ENCODE measurements around the gene LHFPL2.
"Not testable (repeated sequence)": the region's sequence is repeated elsewhere in the genome, so short reads cannot be mapped to it uniquely, and the experiment has no call there.

LHFPL2 gene

DNA sequence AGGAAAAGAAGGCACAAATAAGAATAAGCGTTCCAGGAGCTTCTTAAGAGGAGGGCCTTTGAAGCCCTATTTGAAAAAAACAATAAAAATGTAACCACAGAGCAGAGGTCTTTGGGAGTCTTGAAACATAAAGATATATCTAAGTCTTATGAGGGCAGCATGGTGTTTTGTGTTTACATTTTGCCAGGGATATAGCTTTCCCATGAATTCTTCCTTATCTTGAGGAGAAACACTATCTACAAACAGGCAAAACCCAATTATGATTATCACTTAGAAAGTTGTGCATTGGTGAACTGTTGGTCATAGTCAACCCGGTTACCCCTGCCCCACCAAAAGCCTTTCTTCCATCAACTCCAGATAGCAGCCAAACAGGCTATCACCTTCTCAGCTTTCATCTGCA, 23.6 kb upstream of the LHFPL2 start:
- H3K9me3 Mint-ChIP-seq = no peaks in the 10 kb centered on the region
- no peaks in the 10 kb centered on the region for H3K4me1 Mint-ChIP-seq (ENCODE audit: low read depth)
- no peaks in the 10 kb centered on the region for H3K36me3 Mint-ChIP-seq (ENCODE audit: low read depth)
- no peak overlapping the region for H3K27ac Mint-ChIP-seq
- peaks cover 8% of the 10 kb centered on the region for H3K27me3 Mint-ChIP-seq (ENCODE audit: low read depth)
- no peak overlapping the region for H3K4me3 Mint-ChIP-seq

DNA sequence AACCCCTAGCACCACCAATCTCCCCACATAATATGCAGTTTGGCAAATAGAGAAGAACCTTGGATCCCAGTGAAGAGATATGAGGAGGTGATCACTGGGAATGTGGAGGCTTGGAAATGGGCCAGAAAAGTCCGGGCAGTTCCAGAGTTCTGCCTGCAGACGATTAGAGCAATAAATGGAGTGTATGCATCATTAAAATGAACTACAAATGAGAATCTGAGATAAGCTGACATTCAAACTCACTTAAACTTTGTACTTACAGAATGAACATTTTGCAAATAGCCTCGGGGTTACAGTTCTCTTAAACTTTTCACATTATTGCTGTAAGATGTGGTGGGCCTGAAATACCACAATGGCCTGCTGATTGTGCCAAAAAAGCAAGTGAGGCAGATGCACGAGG, 23.0 kb upstream of the LHFPL2 start:
- Mint-ChIP-seq H3K4me3 (no peak overlapping the region), H3K27me3 (ENCODE audit: low read depth) (peaks cover 8% of the 10 kb centered on the region), H3K9me3 (no peaks in the 10 kb centered on the region), H3K4me1 (ENCODE audit: low read depth) (no peaks in the 10 kb centered on the region), H3K27ac (no peak overlapping the region), H3K36me3 (ENCODE audit: low read depth) (no peaks in the 10 kb centered on the region)

DNA sequence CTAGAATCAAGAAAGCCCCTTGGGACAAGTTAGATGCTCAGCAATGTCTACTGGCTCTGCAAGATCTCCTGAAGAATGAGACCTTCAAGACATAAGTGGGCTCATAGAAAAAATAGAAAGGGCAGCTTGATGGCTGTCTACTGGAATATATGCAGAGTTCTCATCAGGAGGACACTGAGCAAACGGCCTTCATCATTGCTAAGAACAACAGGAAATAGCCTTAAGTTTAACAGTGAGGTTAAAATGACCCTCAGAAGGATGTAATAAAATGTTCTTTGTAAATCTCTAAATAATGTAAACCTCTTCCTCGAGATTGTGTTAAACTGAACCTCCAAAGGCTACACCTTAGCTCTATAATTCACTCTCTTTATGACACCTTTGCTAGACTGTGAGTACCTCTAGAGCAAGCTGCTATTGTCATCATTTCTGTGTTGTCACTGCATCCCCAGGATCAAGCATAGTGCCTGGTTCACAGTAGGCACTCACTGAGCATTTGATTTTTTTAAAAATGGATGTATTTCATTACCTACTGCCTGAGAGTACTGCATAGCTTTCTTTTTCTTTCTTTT, 22.2 kb upstream of the LHFPL2 start:
- Mint-ChIP-seq H3K4me3 (no peak overlapping the region), H3K4me1 (ENCODE audit: low read depth) (no peaks in the 10 kb centered on the region), H3K9me3 (no peaks in the 10 kb centered on the region), H3K36me3 (ENCODE audit: low read depth) (no peaks in the 10 kb centered on the region), H3K27ac (no peak overlapping the region), H3K27me3 (ENCODE audit: low read depth) (peaks cover 8% of the 10 kb centered on the region)

DNA sequence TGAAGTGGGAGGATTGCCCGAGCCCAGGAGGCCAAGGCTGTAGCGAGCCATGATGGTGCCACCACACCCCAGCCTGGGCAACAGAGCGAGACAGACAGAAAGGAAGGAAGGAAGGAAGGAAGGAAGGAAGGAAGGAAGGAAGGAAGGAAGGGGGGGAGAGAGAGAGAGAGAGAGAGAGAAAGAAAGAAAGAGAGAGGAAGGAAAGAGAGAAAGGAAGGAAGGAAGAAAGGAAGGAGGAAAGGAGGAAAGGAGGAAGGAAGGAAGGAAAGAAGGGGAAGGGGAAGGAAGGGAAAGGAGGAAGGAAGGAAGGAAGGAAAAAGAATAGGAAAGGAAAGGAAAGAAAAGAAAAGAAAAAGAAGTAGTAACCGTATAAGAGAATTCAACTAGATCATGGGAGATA, 20.8 kb upstream of the LHFPL2 start:
- no peak overlapping the region for H3K27ac Mint-ChIP-seq
- H3K4me1 Mint-ChIP-seq (ENCODE audit: low read depth) = no peaks in the 10 kb centered on the region
- H3K27me3 Mint-ChIP-seq (ENCODE audit: low read depth) = peaks cover 8% of the 10 kb centered on the region
- no peak overlapping the region for H3K4me3 Mint-ChIP-seq
- H3K9me3 Mint-ChIP-seq = no peaks in the 10 kb centered on the region
- no peaks in the 10 kb centered on the region for H3K36me3 Mint-ChIP-seq (ENCODE audit: low read depth)

DNA sequence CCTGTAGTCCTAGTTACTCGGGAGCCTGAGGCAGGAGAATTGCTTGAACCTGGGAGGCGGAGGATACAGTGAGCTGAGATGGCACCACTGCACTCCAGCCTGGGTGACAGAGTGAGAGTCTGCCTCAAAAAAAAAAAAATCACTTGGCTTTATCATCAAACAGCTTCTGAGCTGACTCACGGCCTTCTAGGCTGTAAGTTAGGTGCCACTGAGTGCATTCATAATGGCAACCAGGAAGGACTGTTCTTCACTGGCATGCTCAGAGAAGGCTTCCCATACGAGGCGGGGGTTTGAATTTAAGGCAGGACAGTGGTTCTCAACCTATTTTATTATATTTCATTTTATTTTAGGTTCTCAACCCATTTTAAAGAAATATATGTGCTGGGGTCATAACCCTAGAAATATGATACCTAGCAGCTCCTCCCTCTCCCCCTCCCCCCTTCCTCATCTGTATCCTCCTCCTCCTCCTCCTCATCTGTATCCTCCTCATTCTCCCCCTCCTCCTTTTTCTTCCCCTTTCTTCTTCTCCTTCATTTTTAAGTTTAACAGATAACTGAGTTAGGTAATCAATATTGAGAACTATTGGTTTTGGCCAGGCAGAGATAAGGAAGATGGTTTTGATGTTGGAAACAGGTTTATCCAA, 19.0 kb upstream of the LHFPL2 start:
- Mint-ChIP-seq H3K4me3 (no peak overlapping the region), H3K36me3 (ENCODE audit: low read depth) (no peaks in the 10 kb centered on the region), H3K9me3 (no peaks in the 10 kb centered on the region), H3K4me1 (ENCODE audit: low read depth) (no peaks in the 10 kb centered on the region), H3K27me3 (ENCODE audit: low read depth) (peaks cover 4% of the 10 kb centered on the region), H3K27ac (no peak overlapping the region)

DNA sequence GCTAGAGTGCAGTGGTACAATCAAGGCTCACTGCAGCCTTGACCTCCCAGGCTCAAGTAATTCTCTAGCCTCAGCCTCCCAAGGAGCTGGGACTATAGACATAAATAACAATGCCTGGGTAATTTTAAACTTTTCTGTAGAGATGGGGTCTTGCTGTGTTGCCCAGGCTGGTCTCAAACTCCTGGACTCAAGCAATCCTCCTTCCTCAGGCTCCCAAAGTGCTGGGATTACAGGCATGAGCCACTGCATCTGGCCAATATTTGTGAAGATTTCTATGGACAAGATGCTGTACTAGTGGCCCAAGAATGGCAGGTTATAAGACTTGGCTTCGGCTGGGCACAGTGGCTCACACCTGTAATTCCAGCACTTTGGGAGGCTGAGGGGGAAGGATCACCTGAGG, 18.4 kb upstream of the LHFPL2 start:
- not testable (repeated sequence) for H3K27me3 Mint-ChIP-seq (ENCODE audit: low read depth); H3K27ac Mint-ChIP-seq; H3K4me1 Mint-ChIP-seq (ENCODE audit: low read depth); H3K9me3 Mint-ChIP-seq; H3K4me3 Mint-ChIP-seq; H3K36me3 Mint-ChIP-seq (ENCODE audit: low read depth)

DNA sequence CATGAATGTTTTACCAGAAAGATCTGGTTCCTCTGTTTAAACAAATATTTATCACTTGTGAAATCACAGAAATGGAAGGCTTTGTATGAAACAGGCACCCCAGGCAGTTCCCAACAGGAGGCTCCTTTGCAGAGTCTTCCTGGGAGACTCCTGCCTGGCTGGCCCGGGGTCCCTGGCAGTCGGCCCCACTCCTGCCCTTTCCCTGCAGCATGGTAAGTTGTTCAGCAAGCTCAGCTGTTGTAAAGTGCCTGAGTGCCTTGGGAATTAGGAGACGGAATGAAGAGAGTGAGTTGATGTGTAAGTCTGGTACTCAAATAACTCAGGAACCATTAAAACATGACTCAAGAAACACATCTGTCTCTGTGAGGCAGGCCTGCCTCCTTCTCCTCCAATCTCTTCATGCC, 17.5 kb upstream of the LHFPL2 start:
- Mint-ChIP-seq H3K27me3 (ENCODE audit: low read depth) (no peaks in the 10 kb centered on the region), H3K36me3 (ENCODE audit: low read depth) (no peaks in the 10 kb centered on the region), H3K4me3 (no peak overlapping the region), H3K27ac (no peak overlapping the region), H3K4me1 (ENCODE audit: low read depth) (no peaks in the 10 kb centered on the region), H3K9me3 (no peaks in the 10 kb centered on the region)

DNA sequence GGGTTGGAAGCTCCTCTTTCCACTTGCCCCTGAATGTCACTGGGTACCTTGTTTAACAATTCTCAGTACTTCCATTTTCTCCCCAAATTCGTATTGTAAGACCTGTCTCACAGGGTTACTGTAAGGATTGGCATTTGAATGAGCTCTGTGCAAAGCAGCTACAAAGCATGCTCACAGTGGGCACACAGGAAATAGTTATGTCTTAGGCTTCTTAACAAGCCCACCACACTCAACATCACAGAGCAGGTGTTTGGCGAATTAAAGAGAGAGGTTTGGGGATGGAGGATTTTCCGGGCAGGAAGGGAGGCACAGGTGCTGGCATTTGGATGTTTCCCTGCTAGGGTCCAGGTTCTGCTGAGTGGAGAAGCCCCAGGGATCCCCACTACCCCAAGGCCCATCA, 17.0 kb upstream of the LHFPL2 start:
- no peak overlapping the region for H3K27ac Mint-ChIP-seq
- H3K4me1 Mint-ChIP-seq (ENCODE audit: low read depth) = no peaks in the 10 kb centered on the region
- H3K27me3 Mint-ChIP-seq (ENCODE audit: low read depth) = peaks cover 4% of the 10 kb centered on the region
- no peaks in the 10 kb centered on the region for H3K9me3 Mint-ChIP-seq
- no peak overlapping the region for H3K4me3 Mint-ChIP-seq
- no peaks in the 10 kb centered on the region for H3K36me3 Mint-ChIP-seq (ENCODE audit: low read depth)

DNA sequence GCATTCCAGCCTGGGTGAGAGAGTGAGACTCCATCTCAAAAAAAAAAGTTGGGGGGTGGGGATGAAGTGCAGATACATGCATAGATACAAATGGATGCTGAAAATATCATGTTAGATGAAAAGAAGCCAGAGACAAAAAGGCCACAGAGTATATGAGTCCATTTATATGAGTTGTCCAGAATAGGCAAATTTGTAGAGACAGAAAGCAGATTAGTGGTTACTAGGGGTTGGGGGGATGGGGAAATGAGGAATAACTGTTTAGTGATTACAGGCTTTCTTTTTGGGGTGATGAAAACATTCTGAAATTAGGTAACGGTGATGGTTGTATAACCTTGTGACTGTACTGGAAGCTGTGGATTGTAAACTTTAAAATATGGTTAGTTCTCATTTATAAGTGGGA, 13.8 kb upstream of the LHFPL2 start:
- Mint-ChIP-seq H3K4me3 (no peak overlapping the region), H3K4me1 (ENCODE audit: low read depth) (no peaks in the 10 kb centered on the region), H3K36me3 (ENCODE audit: low read depth) (no peaks in the 10 kb centered on the region), H3K27me3 (ENCODE audit: low read depth) (peaks cover 23% of the 10 kb centered on the region), H3K27ac (no peak overlapping the region), H3K9me3 (no peaks in the 10 kb centered on the region)

DNA sequence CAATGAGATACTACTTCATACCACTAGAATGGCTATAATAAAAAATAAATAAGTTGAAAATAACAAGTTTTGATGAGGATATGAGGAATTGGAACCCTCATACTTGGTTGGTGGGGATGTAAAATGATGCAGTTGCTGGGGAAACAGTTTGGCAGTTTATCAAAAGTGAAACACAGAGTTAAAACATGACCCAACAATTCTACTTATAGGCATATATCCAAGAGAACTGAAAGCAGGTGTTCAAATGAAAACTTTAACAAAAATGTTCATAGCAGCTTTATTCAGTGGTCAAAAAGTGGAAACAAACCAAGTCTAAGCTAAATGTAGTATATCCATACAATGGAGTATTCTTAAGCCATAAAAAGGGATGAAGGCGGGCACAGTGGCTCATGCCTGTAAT, 13.1 kb upstream of the LHFPL2 start:
- no peak overlapping the region for H3K27ac Mint-ChIP-seq
- peaks cover 29% of the 10 kb centered on the region for H3K27me3 Mint-ChIP-seq (ENCODE audit: low read depth)
- H3K4me1 Mint-ChIP-seq (ENCODE audit: low read depth) = no peaks in the 10 kb centered on the region
- no peaks in the 10 kb centered on the region for H3K36me3 Mint-ChIP-seq (ENCODE audit: low read depth)
- no peaks in the 10 kb centered on the region for H3K9me3 Mint-ChIP-seq
- no peak overlapping the region for H3K4me3 Mint-ChIP-seq

DNA sequence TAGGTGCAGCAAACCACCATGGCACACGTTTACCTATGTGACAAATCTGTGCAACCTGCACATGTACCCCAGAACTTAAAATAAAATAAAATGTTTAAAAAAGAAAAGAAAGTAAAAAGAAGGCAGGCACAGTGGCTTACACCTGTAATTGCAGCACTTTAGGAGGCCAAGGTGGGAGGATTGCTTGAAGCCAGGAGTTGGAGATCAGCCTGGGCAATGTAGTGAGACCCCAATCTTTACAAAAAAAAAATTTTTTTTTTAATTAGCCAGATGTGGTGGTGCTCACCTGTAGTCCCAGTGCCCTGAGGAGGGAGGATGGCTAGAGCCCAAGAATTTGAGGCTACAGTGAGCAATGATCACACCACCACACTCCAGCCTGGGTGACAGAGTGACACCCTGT, 12.5 kb upstream of the LHFPL2 start:
- Mint-ChIP-seq H3K27me3 (ENCODE audit: low read depth) (peaks cover 35% of the 10 kb centered on the region), H3K9me3 (no peaks in the 10 kb centered on the region), H3K27ac (no peak overlapping the region), H3K4me3 (no peak overlapping the region), H3K36me3 (ENCODE audit: low read depth) (no peaks in the 10 kb centered on the region), H3K4me1 (ENCODE audit: low read depth) (no peaks in the 10 kb centered on the region)

DNA sequence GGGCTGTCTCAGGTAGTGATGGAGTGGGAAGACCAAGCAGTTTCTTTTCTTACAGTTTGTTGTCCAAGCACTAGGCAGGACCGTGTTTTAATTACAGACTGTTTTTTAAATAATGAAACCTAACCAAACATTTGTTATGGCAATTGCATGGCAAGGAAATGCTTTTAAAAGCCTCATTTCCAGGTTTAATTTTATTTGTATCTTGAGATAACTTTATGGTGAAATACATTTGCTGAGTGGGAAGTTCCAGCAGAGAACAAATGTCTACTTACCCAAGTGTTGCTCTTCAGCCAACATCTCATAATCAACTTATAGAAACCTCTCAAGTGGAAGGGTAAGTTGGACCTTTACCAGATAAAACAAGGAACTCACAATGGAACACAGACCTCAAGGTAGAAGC, 11.8 kb upstream of the LHFPL2 start:
- H3K9me3 Mint-ChIP-seq = no peaks in the 10 kb centered on the region
- peaks cover 35% of the 10 kb centered on the region for H3K27me3 Mint-ChIP-seq (ENCODE audit: low read depth)
- no peak overlapping the region for H3K4me3 Mint-ChIP-seq
- H3K4me1 Mint-ChIP-seq (ENCODE audit: low read depth) = no peaks in the 10 kb centered on the region
- no peaks in the 10 kb centered on the region for H3K36me3 Mint-ChIP-seq (ENCODE audit: low read depth)
- H3K27ac Mint-ChIP-seq = no peak overlapping the region

DNA sequence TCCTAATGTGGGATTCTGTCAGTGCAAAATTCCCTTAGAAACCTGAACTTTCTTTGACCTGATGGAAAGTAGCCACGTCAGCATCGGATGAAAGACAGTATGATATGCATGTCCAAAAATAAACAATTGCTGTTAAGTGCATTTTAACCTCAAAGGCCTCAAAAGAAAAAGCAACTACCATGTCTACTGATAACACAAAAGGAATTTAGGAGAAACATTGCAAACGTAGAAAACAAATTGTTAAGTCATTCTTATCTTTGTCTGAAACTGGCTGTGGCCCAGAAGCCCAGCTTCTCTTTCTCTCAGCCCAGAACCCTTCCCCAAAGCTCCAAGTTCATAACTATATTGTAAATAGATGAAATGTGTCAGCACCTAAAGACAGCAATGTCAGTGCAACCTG, 11.1 kb upstream of the LHFPL2 start:
- Mint-ChIP-seq H3K4me1 (ENCODE audit: low read depth) (no peaks in the 10 kb centered on the region), H3K27me3 (ENCODE audit: low read depth) (peaks cover 35% of the 10 kb centered on the region), H3K27ac (no peak overlapping the region), H3K4me3 (no peak overlapping the region), H3K9me3 (no peaks in the 10 kb centered on the region), H3K36me3 (ENCODE audit: low read depth) (no peaks in the 10 kb centered on the region)

DNA sequence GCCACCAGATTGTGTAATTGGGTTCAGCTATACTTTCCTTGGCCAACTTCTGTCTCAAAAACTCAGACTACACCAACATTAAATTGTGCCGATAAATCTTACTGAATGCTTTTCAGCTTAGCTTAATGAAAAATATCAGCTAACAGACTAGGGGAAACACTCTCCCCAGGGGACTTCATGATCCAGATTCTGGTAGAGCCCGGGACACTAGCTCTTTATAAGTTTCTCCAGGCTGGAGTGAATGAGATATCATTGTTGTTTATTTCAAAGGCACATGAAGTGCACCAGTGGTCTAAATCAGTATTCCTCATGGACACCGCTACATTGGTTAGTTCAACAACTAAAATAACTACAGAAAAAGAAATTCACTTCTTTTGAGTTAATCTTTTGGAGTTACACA, 10.5 kb upstream of the LHFPL2 start:
- Mint-ChIP-seq H3K4me1 (ENCODE audit: low read depth) (no peaks in the 10 kb centered on the region), H3K9me3 (no peaks in the 10 kb centered on the region)

DNA sequence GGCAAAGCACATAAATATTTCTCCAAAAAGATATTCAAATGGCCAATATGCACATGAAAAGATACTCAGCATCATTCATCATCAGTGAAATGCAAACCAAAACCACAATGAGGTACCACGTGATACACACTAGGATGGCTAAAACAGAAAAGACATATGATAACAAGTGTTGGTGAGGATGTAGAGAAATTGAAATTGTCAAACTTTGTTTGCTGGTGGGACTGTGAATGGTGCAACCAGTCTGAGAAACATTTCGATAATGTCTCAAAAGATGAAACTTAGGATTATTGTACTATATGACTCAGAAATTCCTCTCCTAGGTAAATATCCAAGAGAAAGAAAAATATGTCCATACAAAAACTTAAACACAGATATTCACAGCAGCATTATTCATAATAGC, 8.6 kb upstream of the LHFPL2 start:
- H3K36me3 Mint-ChIP-seq (ENCODE audit: low read depth) = no peaks in the 10 kb centered on the region
- H3K27me3 Mint-ChIP-seq (ENCODE audit: low read depth) = peaks cover 47% of the 10 kb centered on the region
- H3K4me3 Mint-ChIP-seq = no peak overlapping the region
- no peaks in the 10 kb centered on the region for H3K9me3 Mint-ChIP-seq
- no peak overlapping the region for H3K27ac Mint-ChIP-seq
- H3K4me1 Mint-ChIP-seq (ENCODE audit: low read depth) = no peaks in the 10 kb centered on the region

More for the DNA sequence above, 10.5 kb upstream of the LHFPL2 start:
- peaks cover 39% of the 10 kb centered on the region for H3K27me3 Mint-ChIP-seq (ENCODE audit: low read depth)
- no peak overlapping the region for H3K27ac Mint-ChIP-seq
- no peak overlapping the region for H3K4me3 Mint-ChIP-seq
- H3K36me3 Mint-ChIP-seq (ENCODE audit: low read depth) = no peaks in the 10 kb centered on the region

All from T-helper 1 cell treated with Interleukin-12 subunit alpha and Interleukin-12 subunit beta and Interleukin-4 antibody, amounts not matched to agents 30 μg/mL and 1 μg/mL, for 36 hours (primary cell).